ENCODE results near the gene TALDO1. TPM values are rescaled to one million over a fixed set of nuclear protein-coding genes. Genes with fewer than 3 reads are reported as not detected.

TALDO1 gene
- polyA plus RNA-seq, 1 of the 3 experiments (the other 2 are of a cell fraction), result 103 TPM

GRCh38 chr11:776263-776560, 28.9 kb downstream of the TALDO1 start:
- DNase-seq, result peak; percentile 49
- H3K9me3 ChIP-seq, result no peaks in the 10 kb centered on the region
- H3K27ac ChIP-seq (ENCODE audit: low read depth in 2 of 2, low read length in 1 of 2), result no peak overlapping the region; a peak in 2 of 4 replicates
- H3K9ac ChIP-seq, result peak overlapping the region; percentile 87
- WGBS (ENCODE audit: low lambda C conversion rate), result 32% methylated on average over 11 of the region's 11 CpGs
- no peak overlapping the region for H2AFZ ChIP-seq (ENCODE audit: low read depth)
- peaks cover 11 to 19% of the 10 kb centered on the region in 2 experiments; a peak in 2 of 4 replicates for H3K4me1 ChIP-seq (ENCODE audit: control insufficient read depth in 1 of 2, insufficient read depth in 2 of 2, low read depth in 1 of 2, low read length in 1 of 2)
- peaks cover 0 to 34% of the 10 kb centered on the region in 2 experiments for H3K36me3 ChIP-seq (replicated peaks in 1 of 2; ENCODE audit: control insufficient read depth in 1 of 2, insufficient read depth in 2 of 2, low read length in 1 of 2)
- CTCF ChIA-PET, result interaction anchor here (1.1 to 3.1 kb wide), 8 partner anchors 8 to 81 kb away, joined by 3 to 31 read pairs (median 4); partner anchors contain the start of genes DEAF1, SLC25A22, TALDO1 and TMEM80
- no peak for TF ChIP-seq TCF12 (IDR thresholded peaks at IDR 0.05)
- TF ChIP-seq SMC3 (IDR thresholded peaks at IDR 0.05; ENCODE audit: low read depth, low read length), result no peak
- no peak for TF ChIP-seq USF1 (IDR thresholded peaks at IDR 0.05; ENCODE audit: borderline replicate concordance, low read depth)
- TF ChIP-seq ELF1 (IDR thresholded peaks at IDR 0.05), result no peak
- no peak for TF ChIP-seq IRF3 (IDR thresholded peaks at IDR 0.05; ENCODE audit: low read depth, low read length)
- TF ChIP-seq RXRA (IDR thresholded peaks at IDR 0.05; ENCODE audit: borderline replicate concordance, low read depth), result no peak
- H3F3A ChIP-seq (replicated peaks; ENCODE audit: insufficient read depth), result no peaks in the 10 kb centered on the region
- no peaks in the 10 kb centered on the region for H3K9me2 ChIP-seq
- H3K4me3 ChIP-seq (ENCODE audit: low read depth in 2 of 2, low read length in 1 of 2), result peak overlapping the region; percentile 85 to 87
- POLR2A ChIA-PET, result interaction anchor here (0.9 to 2.8 kb wide), 3 partner anchors 13 to 17 kb away, joined by 3 to 18 read pairs (median 4); partner anchors contain the start of gene CEND1
- no peaks in the 10 kb centered on the region for H3K27me3 ChIP-seq (ENCODE audit: insufficient read depth)
- H3K79me2 ChIP-seq (ENCODE audit: insufficient read depth), result peaks cover 73% of the 10 kb centered on the region
- H3K4me2 ChIP-seq, result peak overlapping the region; percentile 98
- H4K20me1 ChIP-seq (ENCODE audit: insufficient read depth), result peaks cover 44% of the 10 kb centered on the region

- Histone ChIP-seq H3K4me3 (ENCODE audit: low read depth in 2 of 2, low read length in 1 of 2) (peak overlapping the region; percentile 85 to 87), H3K27ac (ENCODE audit: low read depth in 2 of 2, low read length in 1 of 2) (peak overlapping the region; percentile 22 to 83; a peak in 3 of 4 replicates), H3K4me2 (peak overlapping the region; percentile 98), H3K9me2 (no peaks in the 10 kb centered on the region), H3K4me1 (ENCODE audit: control insufficient read depth in 1 of 2, insufficient read depth in 2 of 2, low read depth in 1 of 2, low read length in 1 of 2) (peaks cover 11 to 19% of the 10 kb centered on the region in 2 experiments; a peak in 2 of 4 replicates), H4K20me1 (ENCODE audit: insufficient read depth) (peaks cover 44% of the 10 kb centered on the region), H3K36me3 (replicated peaks in 1 of 2; ENCODE audit: control insufficient read depth in 1 of 2, insufficient read depth in 2 of 2, low read length in 1 of 2) (peaks cover 0 to 29% of the 10 kb centered on the region in 2 experiments), H3K9me3 (no peaks in the 10 kb centered on the region), H3K9ac (peak overlapping the region; percentile 87), H3F3A (replicated peaks; ENCODE audit: insufficient read depth) (no peaks in the 10 kb centered on the region), H3K27me3 (ENCODE audit: insufficient read depth) (no peaks in the 10 kb centered on the region), H2AFZ (ENCODE audit: low read depth) (no peak overlapping the region), H3K79me2 (ENCODE audit: insufficient read depth) (peaks cover 73% of the 10 kb centered on the region)
- peak; percentile 98 for DNase-seq
- 0% methylated on average over 20 of the region's 65 CpGs for WGBS (ENCODE audit: low lambda C conversion rate)
- TF ChIP-seq USF1 (IDR thresholded peaks at IDR 0.05; ENCODE audit: borderline replicate concordance, low read depth) (no peak), RXRA (IDR thresholded peaks at IDR 0.05; ENCODE audit: borderline replicate concordance, low read depth) (no peak), RFX5 (IDR thresholded peaks at IDR 0.05; ENCODE audit: low read length) (no peak), IRF3 (IDR thresholded peaks at IDR 0.05; ENCODE audit: low read depth, low read length) (no peak), FOSL2 (IDR thresholded peaks at IDR 0.05; ENCODE audit: borderline replicate concordance, low read depth) (no peak), SIN3A (IDR thresholded peaks at IDR 0.05; ENCODE audit: borderline replicate concordance, low read depth, low read length) (no peak), MAX (IDR thresholded peaks at IDR 0.05; ENCODE audit: low read depth) (peak; percentile 64), POLR2AphosphoS5 (IDR thresholded peaks at IDR 0.05; ENCODE audit: low read depth, low read length) (no peak), SMC3 (IDR thresholded peaks at IDR 0.05; ENCODE audit: low read depth, low read length) (no peak), MXI1 (IDR thresholded peaks at IDR 0.05; ENCODE audit: low read depth, low read length) (peak; percentile 15; the same call in 1 of the 2 replicates), EZH2phosphoT487 (IDR thresholded peaks at IDR 0.05; ENCODE audit: borderline replicate concordance, low read depth) (no peak), NFIC (IDR thresholded peaks at IDR 0.05; ENCODE audit: borderline replicate concordance) (no peak)
- CTCF ChIA-PET, result interaction anchor here (1.1 to 3.1 kb wide), 5 partner anchors 9 to 81 kb away, joined by 3 to 31 read pairs (median 4); partner anchors contain the start of genes DEAF1, TALDO1 and TMEM80
- POLR2A ChIA-PET, result interaction anchor here (0.9 to 2.8 kb wide), 6 partner anchors 10 to 78 kb away, joined by 3 to 18 read pairs (median 4); partner anchors contain the start of gene CEND1
These were observed 29.5 kb downstream of the TALDO1 start for GRCh38 chr11:776561-777287.

All from SK-N-SH (cell line).